ENCODE results near the gene SMPD3. TPM values are rescaled to one million over a fixed set of nuclear protein-coding genes. Genes with fewer than 3 reads are reported as not detected.
A peak's percentile ranks its signal among the peaks of the same experiment; 100 is the strongest.
"Not testable (repeated sequence)": the region's sequence is repeated elsewhere in the genome, so short reads cannot be mapped to it uniquely, and the experiment has no call there.

The SMPD3 gene
- 0.16 TPM for total RNA-seq
- long read RNA-seq, result 0 reads

DNA sequence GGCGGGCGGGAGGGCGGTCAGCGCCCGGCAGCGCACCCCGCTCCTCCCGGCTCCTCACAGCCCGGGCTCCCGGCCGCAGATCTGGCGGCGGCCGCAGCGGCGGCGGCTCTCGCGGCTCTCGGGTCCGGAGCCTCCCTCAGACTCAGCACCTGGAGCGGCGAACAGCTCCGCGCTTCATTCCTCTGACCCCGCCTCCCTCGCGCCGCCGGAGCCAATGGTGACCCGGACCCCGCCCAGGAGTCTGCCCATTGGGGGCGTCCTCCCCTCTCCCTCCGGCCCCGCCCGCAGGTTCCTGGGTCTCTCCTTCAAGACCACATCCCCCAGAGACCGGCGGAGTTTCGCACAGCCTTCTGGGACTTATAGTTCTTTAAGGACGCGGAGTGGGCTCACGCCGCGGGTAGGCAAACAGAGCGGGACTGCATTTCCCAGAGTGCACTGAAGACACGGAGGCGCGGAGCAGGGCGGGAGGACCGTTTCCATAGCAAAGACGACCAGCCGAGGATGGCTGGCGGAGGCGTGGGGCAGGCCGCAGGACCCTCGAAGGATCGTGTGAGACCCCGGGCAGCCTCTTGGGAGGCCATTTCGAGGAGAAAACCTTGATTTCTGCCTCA, at the start of gene SMPD3:
SMPD3 (minus strand) TSS at position 149 of the 611 bp plus-strand sequence. CDS start 76,327 bp downstream, outside the sequence.
- TF ChIP-seq, protein P1, sequence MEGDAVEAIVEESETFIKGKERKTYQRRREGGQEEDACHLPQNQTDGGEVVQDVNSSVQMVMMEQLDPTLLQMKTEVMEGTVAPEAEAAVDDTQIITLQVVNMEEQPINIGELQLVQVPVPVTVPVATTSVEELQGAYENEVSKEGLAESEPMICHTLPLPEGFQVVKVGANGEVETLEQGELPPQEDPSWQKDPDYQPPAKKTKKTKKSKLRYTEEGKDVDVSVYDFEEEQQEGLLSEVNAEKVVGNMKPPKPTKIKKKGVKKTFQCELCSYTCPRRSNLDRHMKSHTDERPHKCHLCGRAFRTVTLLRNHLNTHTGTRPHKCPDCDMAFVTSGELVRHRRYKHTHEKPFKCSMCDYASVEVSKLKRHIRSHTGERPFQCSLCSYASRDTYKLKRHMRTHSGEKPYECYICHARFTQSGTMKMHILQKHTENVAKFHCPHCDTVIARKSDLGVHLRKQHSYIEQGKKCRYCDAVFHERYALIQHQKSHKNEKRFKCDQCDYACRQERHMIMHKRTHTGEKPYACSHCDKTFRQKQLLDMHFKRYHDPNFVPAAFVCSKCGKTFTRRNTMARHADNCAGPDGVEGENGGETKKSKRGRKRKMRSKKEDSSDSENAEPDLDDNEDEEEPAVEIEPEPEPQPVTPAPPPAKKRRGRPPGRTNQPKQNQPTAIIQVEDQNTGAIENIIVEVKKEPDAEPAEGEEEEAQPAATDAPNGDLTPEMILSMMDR (IDR thresholded peaks at IDR 0.05; ENCODE audit: borderline replicate concordance), result no peak
- intact Hi-C loops (cut with micrococcal nuclease), result no loop called here
- Histone ChIP-seq H3K36me3 (no peaks in the 10 kb centered on the region), H3K27ac (replicated peaks) (no peak within 1 kb of the TSS), H3K4me3 (peak within 1 kb of the TSS; percentile 68), H3K4me1 (peaks cover 21% of the 10 kb centered on the region), H3K9me3 (replicated peaks) (no peaks in the 10 kb centered on the region), H3K27me3 (ENCODE audit: low read depth) (peaks cover 44% of the 10 kb centered on the region)
- DNase-seq, result peak; percentile 96

DNA sequence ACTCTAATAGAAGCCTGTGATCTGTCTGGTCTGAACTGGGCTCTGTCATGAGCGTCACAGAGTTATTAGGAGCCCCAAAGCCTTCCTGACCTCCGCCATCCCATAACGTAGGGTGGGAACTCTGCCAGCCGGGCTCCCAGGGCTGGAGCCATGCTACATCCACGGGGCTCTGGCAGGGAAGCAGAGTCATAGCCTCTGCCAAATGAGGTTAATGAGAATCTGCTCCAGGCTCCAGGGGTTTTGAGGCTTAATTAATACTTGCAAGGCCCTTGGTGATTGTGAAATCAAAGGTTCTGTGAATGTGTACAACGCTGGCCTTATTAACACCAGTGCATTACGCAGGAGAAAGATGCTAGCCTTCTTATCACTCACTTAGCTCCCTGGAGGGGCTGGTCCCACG, 48.4 kb upstream of the SMPD3 start:
- TF ChIP-seq, protein P1 (IDR thresholded peaks at IDR 0.05; ENCODE audit: borderline replicate concordance), result no peak
- Histone ChIP-seq H3K36me3 (no peaks in the 10 kb centered on the region), H3K4me1 (no peaks in the 10 kb centered on the region), H3K27me3 (ENCODE audit: low read depth) (peaks cover 38% of the 10 kb centered on the region), H3K9me3 (replicated peaks) (no peaks in the 10 kb centered on the region), H3K4me3 (no peak overlapping the region), H3K27ac (replicated peaks) (no peak overlapping the region)
- intact Hi-C loops (cut with micrococcal nuclease), result no loop called here
- DNase-seq, result no peak

DNA sequence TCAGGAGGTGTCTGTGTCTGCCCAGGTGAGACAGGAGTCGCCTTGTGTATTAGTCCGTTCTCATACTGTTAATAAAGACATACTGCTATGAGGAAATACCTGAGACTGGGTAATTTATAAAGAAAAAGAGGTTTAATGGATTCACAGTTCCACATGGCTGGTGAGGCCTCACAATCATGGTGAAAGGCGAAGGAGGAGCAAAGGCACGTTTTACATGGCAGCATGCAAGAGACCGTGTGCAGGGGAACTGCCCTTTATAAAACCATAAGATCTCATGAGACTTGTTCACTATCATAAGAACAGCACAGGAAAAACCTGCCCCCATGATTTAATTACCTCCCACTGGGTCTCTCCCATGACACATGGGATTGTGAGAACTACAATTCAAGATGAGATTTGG, 46.0 kb upstream of the SMPD3 start:
- H3K4me1 ChIP-seq; H3K27ac ChIP-seq (replicated peaks); H3K9me3 ChIP-seq (replicated peaks); H3K4me3 ChIP-seq; intact Hi-C loops (cut with micrococcal nuclease); H3K36me3 ChIP-seq; DNase-seq: not testable (repeated sequence)
- peaks cover 40% of the 10 kb centered on the region for H3K27me3 ChIP-seq (ENCODE audit: low read depth)

DNA sequence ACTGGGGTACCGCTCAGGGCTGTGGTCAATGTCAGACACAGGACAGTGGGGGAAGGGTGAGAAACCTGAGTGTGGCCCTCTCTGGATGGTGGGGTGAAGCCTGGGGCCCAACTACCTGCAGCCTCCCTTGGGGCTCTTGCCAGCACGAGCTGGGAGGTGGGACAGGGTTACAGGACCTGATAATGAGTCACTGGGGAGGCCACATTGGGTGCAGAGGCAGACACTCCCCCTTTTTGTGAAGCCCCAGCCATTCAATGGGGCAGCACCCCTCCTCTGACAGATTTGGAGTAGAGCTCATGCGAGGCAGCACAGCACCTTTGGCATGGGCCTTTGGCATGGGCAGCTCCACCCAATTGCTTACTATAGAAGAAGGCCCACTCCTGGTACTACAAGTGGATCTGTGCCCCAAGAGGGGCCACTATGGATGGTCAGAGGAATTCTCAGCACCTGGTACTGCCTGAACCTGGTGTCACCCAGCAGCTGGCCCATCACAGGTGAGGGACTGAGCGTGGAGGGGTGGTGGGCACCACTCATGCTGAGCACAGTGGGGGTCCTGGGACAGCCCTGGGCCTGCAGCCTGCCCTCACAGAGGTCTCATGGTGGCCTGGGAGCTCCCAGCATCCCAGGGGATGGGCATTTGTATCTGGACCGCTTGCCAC, 45.2 kb upstream of the SMPD3 start:
- no peaks in the 10 kb centered on the region for H3K9me3 ChIP-seq (replicated peaks)
- TF ChIP-seq, protein P1 (IDR thresholded peaks at IDR 0.05; ENCODE audit: borderline replicate concordance), result no peak
- no peak overlapping the region for H3K27ac ChIP-seq (replicated peaks)
- H3K4me3 ChIP-seq, result no peak overlapping the region
- no peaks in the 10 kb centered on the region for H3K4me1 ChIP-seq
- no peaks in the 10 kb centered on the region for H3K36me3 ChIP-seq
- H3K27me3 ChIP-seq (ENCODE audit: low read depth), result peaks cover 32% of the 10 kb centered on the region
- intact Hi-C loops (cut with micrococcal nuclease), result no loop called here
- DNase-seq, result no peak

DNA sequence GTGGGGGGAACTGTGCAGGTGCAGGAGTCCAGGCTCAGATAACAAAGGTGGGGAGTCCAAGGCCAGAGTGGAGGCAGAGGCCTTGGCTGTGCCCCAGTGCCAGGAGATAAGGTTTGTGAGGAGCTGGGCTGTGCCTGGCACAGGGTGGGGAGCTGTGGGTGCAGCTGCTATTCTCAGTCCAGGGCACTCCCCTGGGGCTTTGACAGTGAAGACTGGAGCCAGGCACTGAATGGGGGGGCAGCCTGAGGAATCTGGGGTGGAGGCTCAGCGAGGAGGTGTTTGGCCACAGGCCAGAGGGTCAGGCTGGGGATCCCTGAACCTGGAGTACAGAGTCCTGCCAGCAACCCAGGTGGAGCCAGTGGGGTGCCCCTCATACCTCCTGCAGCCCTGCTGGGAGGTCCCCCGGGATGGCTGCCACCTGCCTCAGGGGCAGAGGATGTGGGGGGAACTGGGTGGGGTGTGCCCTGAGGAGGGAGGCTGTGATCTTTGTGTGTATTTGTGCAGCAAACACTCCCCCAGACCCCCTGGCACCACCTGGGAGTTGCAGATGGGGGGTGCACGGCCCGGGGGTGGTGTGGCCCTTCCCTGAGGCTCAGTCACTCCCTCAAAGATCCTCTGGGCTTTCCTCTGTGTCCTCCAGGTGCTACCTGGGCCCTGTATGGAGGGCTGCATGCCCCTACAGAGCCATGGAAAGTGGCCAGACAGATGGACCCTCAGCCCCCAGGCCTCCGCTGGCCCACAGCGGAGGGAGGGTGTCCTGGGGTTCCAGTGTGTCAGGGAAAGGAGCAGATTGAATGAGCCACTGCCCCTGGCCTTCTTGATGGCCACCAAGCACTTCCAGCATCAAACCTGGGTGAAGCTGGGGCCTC, 44.5 kb upstream of the SMPD3 start:
- Histone ChIP-seq H3K27me3 (ENCODE audit: low read depth) (peaks cover 28% of the 10 kb centered on the region), H3K27ac (replicated peaks) (no peak overlapping the region), H3K4me3 (no peak overlapping the region), H3K9me3 (replicated peaks) (no peaks in the 10 kb centered on the region), H3K36me3 (no peaks in the 10 kb centered on the region), H3K4me1 (no peaks in the 10 kb centered on the region)
- no peak for DNase-seq
- intact Hi-C loops (cut with micrococcal nuclease), result no loop called here
- TF ChIP-seq, protein P1 (IDR thresholded peaks at IDR 0.05; ENCODE audit: borderline replicate concordance), result no peak
